HepG2 (cell line): ENCODE results near the gene TMEM107. TPM values are rescaled to one million over a fixed set of nuclear protein-coding genes. Genes with fewer than 3 reads are reported as not detected.

Experiments used
- CEBPG ChIP-seq: IDR thresholded peaks from 2 replicates; pipeline ENCODE4 v1.6.1; 2016
- ERF ChIP-seq: IDR thresholded peaks from 2 replicates; pipeline ENCODE4 v1.6.1; 2018; ENCODE audit warnings: missing biosample characterization, missing genetic modification reagents
- KDM5B ChIP-seq: sonication (generic); formaldehyde crosslinking; IDR thresholded peaks from 2 replicates; pipeline ENCODE4 v1.4.0; 2020; ENCODE audit warnings: missing genetic modification reagents, mild to moderate bottlenecking, borderline replicate concordance
- NFYB ChIP-seq: sonication (generic); formaldehyde crosslinking; IDR thresholded peaks from 2 replicates; pipeline ENCODE4 v1.4.0; 2020; ENCODE audit warnings: missing genetic modification reagents
- NR2F2 ChIP-seq: IDR thresholded peaks from 2 replicates; pipeline ENCODE4 v1.6.1; 2012; ENCODE audit warnings: low read depth, inconsistent platforms, borderline replicate concordance
- PHF8 ChIP-seq: sonication (generic); formaldehyde crosslinking; IDR thresholded peaks from 2 replicates; pipeline ENCODE4 v1.5.0; 2020; ENCODE audit warnings: missing genetic modification reagents
- RFXANK ChIP-seq: IDR thresholded peaks from 2 replicates; pipeline ENCODE4 v1.6.1; 2016
- SRY ChIP-seq: sonication (generic); formaldehyde crosslinking; IDR thresholded peaks from 2 replicates; pipeline ENCODE4 v1.8.0; 2022; ENCODE audit warnings: mild to moderate bottlenecking, missing genetic modification reagents
- ZNF224 ChIP-seq: sonication (generic); formaldehyde crosslinking; IDR thresholded peaks from 2 replicates; pipeline ENCODE4 v1.5.0; 2020; ENCODE audit warnings: mild to moderate bottlenecking, missing genetic modification reagents
- ZNF550 ChIP-seq: sonication (generic); formaldehyde crosslinking; IDR thresholded peaks from 2 replicates; pipeline ENCODE4 v1.4.0; 2020; ENCODE audit warnings: mild to moderate bottlenecking, missing genetic modification reagents, borderline replicate concordance
- ZNF557 ChIP-seq: sonication (generic); formaldehyde crosslinking; IDR thresholded peaks from 2 replicates; pipeline ENCODE4 v1.4.0; 2020; ENCODE audit warnings: missing genetic modification reagents
- ZNF703 ChIP-seq: sonication (generic); formaldehyde crosslinking; IDR thresholded peaks from 2 replicates; pipeline ENCODE4 v1.5.1; 2020; ENCODE audit warnings: missing genetic modification reagents, mild to moderate bottlenecking, moderate library complexity, borderline replicate concordance
- ZNF772 ChIP-seq: sonication (generic); formaldehyde crosslinking; IDR thresholded peaks from 2 replicates; pipeline ENCODE4 v1.5.0; 2020; ENCODE audit warnings: mild to moderate bottlenecking, missing genetic modification reagents
- ZNF792 ChIP-seq: IDR thresholded peaks from 2 replicates; pipeline ENCODE4 v1.6.1; 2016
- polyA plus RNA-seq, 8 experiments: library from polyadenylated mRNA; depleted of rRNA in 3 of 8; stranded (reverse) in 7 of 8; unstranded in 1 of 8; fragments of >200 nt; fragmentation: Illumina TruSeq in 4 of 8; extraction: Trizol in 4 of 8; gene quantifications; 2 replicates each; pipeline versions ENCODE4 v1.2.1 to v1.2.3, GENCODE V29; 2011 to 2016; ENCODE audit warnings: low read depth in 4 of 8, missing spikeins in 1 of 8, mixed read lengths in 1 of 8; ENCODE audit not compliant: insufficient read depth in 1 of 8
- total RNA-seq, 5 experiments: library from RNA; depleted of rRNA; stranded (reverse); fragments of >200 nt; fragmentation: Illumina TruSeq; extraction: Trizol; gene quantifications; 2 replicates each; pipeline ENCODE4 v1.2.3, GENCODE V29; 2016; ENCODE audit warnings: low read depth in 1 of 5
- TF ChIP-seq, protein P1 (sequence below): sonication (generic); formaldehyde crosslinking; IDR thresholded peaks from 2 replicates; pipeline ENCODE4 v1.8.0; 2022; ENCODE audit warnings: missing genetic modification reagents, mild to moderate bottlenecking, inconsistent platforms, borderline replicate concordance
- TF ChIP-seq, protein P2 (sequence below): IDR thresholded peaks from 2 replicates; pipeline ENCODE4 v1.6.1; 2016; ENCODE audit warnings: mild to moderate bottlenecking
- TF ChIP-seq, protein P3 (sequence below): sonication (generic); formaldehyde crosslinking; IDR thresholded peaks from 2 replicates; pipeline ENCODE4 v1.5.0; 2020; ENCODE audit warnings: mild to moderate bottlenecking, missing genetic modification reagents, borderline replicate concordance
- TF ChIP-seq, protein P4 (sequence below): IDR thresholded peaks from 2 replicates; pipeline ENCODE4 v1.6.1; 2018; ENCODE audit warnings: missing genetic modification reagents
- TF ChIP-seq, protein P5 (sequence below): IDR thresholded peaks from 2 replicates; pipeline ENCODE4 v1.6.1; 2016; ENCODE audit warnings: missing biosample characterization, missing genetic modification reagents, low read depth
- TF ChIP-seq, protein P6 (sequence below): sonication (generic); formaldehyde crosslinking; IDR thresholded peaks from 2 replicates; pipeline ENCODE4 v1.4.0; 2020; ENCODE audit warnings: missing genetic modification reagents

The TMEM107 gene
- total and polyA plus RNA-seq, 2 of the 13 experiments (the other 11 are each of a cell fraction or from before 2014, with no cell fraction given): 7.2 to 15.3 TPM

DNA sequence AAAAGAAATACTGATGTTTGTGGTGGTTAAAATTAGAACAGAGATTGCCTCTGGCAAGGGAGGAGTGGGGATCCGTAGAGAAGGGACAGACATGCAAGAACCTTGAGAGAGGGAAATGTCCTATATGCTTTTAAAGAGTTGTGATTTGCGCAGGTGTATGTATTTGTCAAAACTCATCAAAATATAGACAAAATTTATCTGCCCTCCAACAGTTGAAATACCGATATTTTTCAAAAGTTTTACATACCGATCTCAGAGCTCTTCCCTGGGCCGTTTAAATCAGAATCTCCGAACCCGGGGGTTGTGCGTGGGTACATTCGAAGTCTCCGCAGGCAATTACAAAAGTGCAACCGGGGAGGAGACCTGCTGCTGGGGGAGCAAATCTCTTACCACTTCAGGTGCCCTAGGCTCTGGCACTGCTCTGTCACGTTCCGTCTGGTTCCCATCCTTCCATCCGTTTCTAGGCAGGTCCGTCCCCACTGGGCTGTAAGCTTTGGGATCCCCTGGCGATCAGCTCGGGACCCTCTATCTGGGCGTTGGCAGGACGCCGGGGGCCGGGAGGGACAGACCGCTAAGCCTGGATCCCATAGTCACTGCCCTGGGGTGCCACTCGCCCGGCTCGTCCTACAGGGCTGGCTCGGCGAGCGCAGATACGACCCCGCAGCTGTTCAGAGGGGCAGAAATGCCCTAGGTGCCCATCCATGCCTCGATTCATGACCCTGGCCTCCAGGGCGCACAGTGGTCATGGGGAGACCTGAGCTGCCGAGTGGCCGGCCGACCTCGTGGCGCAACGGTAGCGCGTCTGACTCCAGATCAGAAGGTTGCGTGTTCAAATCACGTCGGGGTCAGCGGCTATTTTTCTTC, 9.6 kb upstream of the TMEM107 start (continued):
- TF ChIP-seq, protein P1, sequence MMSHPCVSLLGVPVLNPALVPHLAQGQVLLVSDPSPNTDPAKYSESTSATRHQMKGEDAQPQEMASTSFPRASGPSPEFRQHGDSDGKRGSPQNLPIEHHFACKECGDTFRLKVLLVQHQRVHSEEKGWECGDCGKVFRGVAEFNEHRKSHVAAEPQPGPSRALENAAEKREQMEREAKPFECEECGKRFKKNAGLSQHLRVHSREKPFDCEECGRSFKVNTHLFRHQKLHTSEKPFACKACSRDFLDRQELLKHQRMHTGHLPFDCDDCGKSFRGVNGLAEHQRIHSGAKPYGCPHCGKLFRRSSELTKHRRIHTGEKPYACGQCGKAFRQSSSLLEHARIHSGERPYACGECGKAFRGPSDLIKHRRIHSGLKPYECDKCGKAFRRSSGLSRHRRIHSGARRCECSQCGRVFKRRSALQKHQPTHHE (CRISPR knock-in tag): no peak
- TF ChIP-seq NR2F2 (0 out of 2 replicates have a peak, but pooled peaks have one; percentile 10), ZNF772 (CRISPR knock-in tag) (no peak; the same call in 1 of the 2 replicates), ZNF550 (no peak), RFXANK (CRISPR knock-in tag) (no peak), NFYB (no peak), ZNF792 (CRISPR knock-in tag) (peak; percentile 21; the same call in 1 of the 2 replicates), SRY (CRISPR knock-in tag) (peak; percentile 55; the same call in 1 of the 2 replicates), KDM5B (no peak), ZNF703 (no peak), ZNF224 (CRISPR knock-in tag) (no peak), ZNF557 (CRISPR knock-in tag) (0 out of 2 replicates have a peak, but pooled peaks have one; percentile 43), ERF (0 out of 2 replicates have a peak, but pooled peaks have one; percentile 13), PHF8 (CRISPR knock-in tag) (no peak; the same call in 1 of the 2 replicates), CEBPG (CRISPR knock-in tag) (peak; percentile 85)
- TF ChIP-seq, protein P2, sequence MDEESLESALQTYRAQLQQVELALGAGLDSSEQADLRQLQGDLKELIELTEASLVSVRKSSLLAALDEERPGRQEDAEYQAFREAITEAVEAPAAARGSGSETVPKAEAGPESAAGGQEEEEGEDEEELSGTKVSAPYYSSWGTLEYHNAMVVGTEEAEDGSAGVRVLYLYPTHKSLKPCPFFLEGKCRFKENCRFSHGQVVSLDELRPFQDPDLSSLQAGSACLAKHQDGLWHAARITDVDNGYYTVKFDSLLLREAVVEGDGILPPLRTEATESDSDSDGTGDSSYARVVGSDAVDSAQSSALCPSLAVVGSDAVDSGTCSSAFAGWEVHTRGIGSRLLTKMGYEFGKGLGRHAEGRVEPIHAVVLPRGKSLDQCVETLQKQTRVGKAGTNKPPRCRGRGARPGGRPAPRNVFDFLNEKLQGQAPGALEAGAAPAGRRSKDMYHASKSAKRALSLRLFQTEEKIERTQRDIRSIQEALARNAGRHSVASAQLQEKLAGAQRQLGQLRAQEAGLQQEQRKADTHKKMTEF (CRISPR knock-in tag): peak; percentile 55; the same call in 1 of the 2 replicates
- TF ChIP-seq, protein P3, sequence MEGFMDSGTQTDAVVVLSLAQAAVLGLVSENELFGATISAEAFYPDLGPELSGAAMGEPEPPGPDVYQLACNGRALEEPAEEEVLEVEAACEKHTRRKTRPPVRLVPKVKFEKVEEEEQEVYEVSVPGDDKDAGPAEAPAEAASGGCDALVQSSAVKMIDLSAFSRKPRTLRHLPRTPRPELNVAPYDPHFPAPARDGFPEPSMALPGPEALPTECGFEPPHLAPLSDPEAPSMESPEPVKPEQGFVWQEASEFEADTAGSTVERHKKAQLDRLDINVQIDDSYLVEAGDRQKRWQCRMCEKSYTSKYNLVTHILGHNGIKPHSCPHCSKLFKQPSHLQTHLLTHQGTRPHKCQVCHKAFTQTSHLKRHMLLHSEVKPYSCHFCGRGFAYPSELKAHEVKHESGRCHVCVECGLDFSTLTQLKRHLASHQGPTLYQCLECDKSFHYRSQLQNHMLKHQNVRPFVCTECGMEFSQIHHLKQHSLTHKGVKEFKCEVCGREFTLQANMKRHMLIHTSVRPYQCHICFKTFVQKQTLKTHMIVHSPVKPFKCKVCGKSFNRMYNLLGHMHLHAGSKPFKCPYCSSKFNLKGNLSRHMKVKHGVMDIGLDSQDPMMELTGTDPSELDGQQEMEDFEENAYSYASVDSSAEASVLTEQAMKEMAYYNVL: no peak
- TF ChIP-seq, protein P4, sequence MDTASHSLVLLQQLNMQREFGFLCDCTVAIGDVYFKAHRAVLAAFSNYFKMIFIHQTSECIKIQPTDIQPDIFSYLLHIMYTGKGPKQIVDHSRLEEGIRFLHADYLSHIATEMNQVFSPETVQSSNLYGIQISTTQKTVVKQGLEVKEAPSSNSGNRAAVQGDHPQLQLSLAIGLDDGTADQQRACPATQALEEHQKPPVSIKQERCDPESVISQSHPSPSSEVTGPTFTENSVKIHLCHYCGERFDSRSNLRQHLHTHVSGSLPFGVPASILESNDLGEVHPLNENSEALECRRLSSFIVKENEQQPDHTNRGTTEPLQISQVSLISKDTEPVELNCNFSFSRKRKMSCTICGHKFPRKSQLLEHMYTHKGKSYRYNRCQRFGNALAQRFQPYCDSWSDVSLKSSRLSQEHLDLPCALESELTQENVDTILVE (CRISPR knock-in tag): no peak; the same call in 1 of the 2 replicates
- TF ChIP-seq, protein P5, sequence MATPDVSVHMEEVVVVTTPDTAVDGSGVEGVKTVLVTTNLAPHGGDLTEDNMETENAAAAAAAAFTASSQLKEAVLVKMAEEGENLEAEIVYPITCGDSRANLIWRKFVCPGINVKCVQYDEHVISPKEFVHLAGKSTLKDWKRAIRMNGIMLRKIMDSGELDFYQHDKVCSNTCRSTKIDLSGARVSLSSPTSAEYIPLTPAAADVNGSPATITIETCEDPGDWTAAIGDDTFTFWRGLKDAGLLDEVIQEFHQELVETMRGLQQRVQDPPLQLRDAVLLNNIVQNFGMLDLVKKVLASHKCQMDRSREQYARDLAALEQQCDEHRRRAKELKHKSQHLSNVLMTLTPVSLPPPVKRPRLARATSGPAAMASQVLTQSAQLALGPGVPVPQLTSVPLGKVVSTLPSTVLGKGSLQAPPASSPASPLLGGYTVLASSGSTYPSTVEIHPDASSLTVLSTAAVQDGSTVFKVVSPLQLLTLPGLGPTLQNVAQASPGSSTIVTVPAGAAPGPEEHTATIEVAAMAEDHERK (CRISPR knock-in tag): no peak
- TF ChIP-seq, protein P6, sequence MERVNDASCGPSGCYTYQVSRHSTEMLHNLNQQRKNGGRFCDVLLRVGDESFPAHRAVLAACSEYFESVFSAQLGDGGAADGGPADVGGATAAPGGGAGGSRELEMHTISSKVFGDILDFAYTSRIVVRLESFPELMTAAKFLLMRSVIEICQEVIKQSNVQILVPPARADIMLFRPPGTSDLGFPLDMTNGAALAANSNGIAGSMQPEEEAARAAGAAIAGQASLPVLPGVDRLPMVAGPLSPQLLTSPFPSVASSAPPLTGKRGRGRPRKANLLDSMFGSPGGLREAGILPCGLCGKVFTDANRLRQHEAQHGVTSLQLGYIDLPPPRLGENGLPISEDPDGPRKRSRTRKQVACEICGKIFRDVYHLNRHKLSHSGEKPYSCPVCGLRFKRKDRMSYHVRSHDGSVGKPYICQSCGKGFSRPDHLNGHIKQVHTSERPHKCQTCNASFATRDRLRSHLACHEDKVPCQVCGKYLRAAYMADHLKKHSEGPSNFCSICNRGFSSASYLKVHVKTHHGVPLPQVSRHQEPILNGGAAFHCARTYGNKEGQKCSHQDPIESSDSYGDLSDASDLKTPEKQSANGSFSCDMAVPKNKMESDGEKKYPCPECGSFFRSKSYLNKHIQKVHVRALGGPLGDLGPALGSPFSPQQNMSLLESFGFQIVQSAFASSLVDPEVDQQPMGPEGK (CRISPR knock-in tag): no peak
